Right renal pelvis (tissue), 4 donors: Measurements from ENCODE around the gene TRIM7. TPM values are rescaled to one million over a fixed set of nuclear protein-coding genes. Genes with fewer than 3 reads are reported as not detected.

Experiments
- DNase-seq, 4 donors: peaks; one replicate each; pipeline ENCODE4 v3.0.0-alpha.2; 2013; ENCODE audit warnings: low read depth in 4 of 4, low spot score in 3 of 4, missing footprints in 1 of 4
- polyA plus RNA-seq, 4 donors: library from polyadenylated mRNA; unstranded; fragments of 120-200 nt; gene quantifications; one replicate each; pipeline ENCODE4 v1.2.1, GENCODE V29; 2013; ENCODE audit not compliant: insufficient read length in 4 of 4

Gene TRIM7
- polyA plus RNA-seq, 4 donors = 0.09 to 0.29 (median 0.18) TPM; not detected in 1

DNA sequence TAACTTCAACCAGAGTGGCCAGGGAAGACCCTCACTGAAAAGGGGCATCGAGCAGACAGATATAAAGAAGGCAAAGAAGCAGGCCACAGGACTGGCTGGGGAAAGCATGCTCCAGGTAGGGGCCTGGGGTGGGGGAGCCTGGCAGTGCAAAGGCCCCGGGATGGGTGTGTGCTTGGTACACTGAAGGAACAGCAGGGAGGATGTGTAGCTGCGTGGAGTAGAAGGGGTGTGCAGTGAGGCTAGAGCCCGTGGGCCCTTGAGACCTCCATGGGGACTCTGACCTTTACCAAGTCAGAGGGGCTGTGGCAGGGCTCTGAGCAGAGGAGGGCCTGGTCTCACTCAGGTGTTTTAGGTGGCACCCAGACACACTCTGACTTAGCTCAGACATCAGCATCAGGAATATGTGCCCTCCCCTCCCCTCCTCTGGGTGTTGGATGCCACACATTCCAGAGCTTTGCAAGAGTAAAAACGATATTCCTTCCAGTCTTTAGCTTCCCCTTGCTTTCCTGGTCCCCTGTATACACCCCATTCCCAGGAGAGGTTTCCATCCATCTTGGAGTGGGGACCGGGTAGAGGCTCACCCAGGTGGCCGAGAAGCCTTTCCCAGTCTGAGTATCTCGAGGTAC is 7.6 kb downstream of the TRIM7 start:
- DNase-seq = no peak

DNA sequence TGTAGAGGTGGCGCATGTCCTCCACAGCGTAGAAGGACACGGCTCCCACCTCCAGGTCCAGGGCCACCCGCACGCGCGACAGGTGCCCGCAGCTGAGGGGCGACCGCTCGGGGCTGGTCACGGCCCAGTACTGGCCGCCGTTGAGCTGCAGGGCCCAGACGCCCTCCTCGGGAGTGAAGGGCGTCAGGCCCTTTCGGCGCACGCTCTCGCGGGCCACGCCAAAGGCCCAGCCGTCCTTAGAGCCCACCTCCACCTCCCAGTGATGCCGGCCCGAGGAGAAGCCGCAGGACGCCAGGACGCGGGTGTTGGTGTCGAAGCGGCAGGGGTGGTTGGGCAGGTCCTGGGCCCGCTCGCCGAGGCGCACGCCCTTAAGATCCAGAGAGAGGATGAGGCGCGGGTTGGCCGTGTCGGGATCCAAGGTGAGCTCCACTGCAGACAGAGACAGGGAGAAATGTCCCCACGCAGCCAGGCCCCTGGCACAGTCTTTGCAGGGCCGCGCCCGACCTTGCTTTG is 9.7 kb downstream of the TRIM7 start:
- no peak for DNase-seq

DNA sequence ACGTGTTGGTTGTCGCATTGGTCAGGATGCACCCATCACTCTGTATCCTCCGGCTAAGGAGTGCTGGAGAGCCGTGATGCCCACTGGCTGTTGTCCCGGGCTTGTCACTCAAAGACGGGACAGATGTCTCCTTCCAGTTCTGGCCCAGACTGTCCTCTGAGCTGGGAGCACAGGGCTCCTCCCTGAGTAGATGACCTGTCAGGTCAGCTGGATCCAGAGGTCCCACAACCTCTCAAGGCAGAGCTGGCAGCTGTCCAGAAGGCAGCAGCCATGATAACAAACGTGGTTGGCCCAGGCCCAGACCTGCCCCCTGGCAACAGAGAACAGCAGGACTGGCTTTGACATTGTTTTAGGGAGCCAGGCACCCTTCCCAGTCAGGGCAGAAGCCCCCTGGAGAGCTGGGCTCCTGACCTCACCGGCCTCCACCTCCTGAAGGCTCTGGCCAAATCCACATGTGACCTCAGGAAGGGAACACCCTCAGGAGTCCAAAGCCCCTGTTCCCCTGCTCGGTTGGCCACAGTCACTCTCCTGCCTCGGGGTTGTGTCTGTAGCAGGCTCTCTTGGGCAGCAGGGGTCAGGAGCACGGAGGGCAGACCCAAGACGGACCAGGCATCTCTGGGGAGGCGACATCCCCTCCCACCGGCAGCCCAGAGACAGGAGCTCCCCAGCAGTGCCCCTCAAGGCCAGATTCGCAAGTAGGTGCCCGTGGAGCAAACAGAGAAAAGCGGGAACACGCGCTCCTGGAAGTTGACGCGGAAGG is 10.3 kb downstream of the TRIM7 start:
- DNase-seq = no peak

DNA sequence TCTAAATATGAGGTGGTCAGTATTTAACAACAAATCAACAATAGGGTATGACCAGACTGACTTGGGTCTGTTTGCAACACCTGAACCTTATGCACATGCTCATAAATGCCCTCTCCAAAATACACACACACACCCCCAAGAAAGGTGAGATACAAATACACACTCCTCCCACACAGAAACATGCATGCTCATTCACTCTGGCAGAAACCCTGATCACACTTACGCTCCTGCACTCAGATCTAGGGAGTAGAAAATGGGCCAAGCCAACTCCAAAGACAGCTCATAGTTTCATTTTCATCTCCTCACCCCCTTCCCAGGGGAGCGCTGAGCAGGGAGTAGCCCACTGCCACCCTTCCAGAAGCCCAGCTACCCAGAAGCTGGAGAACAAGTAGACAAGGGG is 11.3 kb downstream of the TRIM7 start:
- no peak for DNase-seq

DNA sequence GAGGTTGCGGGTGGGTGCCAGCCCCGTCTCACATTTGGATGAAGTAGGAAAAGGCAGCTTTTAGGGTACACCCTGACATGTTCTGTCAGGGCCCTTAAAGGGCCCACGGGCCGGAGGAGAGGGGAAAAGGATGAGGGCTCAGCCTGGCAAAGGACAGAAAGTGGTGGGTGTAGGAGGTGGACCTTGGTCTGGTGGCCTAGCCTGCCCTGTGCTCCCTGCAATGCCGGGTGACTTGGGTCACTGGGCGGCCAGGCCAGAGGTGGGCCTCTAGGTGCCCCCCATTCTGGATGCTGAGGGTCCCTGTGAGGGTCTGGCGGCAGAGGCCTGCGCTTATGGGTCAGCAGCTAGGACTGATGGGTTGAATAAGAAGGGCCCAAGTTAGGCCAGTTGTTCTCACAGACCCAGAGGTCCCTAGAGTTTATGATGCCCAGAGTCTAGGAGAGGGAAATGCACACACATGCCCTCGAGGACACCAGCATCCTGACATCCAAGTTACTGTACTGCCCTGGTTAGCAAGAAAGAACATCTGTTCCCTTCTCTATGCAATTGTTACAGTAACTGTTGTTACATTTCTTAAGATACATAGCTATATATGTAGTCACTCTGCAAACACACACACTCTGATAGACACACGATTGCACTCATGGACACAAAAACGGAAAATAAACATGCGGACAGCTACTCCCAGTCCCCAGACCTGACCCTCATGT is 12.5 kb downstream of the TRIM7 start:
- DNase-seq = no peak

DNA sequence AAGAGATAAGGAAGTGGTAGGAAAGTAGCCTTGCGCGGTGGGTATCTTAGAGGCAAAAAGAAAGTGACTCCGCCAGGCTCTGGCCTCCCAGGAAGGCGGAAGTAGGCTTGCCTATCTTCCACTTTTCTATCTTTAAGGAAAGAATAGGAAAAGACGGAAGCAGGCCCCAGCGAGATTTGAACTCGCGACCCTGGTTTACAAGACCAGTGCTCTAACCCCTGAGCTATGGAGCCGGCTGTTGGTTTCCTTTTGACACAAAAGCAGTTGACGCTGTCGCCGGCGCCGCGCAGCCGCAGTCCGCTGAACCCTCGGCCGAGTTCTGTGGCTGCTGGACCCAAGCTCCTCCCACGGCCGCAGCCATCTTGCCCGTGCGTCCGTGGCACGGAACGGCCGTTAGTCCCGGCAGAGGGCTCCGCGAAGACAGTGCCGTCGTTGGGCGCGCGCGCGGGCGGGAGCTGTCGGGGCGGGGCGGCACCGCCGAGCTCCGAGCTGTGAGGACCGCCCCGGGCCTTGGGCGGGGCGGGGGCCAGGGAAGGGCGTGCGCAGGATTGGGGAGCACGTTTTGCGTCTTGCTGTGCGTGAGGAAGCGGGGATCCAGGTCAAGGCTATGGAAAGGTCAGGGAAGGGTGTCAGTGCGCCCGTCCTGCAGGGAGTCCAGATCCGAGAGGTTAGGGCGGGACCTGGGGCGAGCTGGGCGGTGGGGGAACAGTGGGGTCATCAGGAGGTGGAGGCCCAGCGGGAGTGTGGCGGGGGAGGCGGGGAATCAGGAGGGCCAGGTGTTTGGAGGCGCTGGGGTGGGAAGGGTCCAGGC is 13.3 kb downstream of the TRIM7 start:
- DNase-seq = peak; percentile 88 to 92 (median 90)

DNA sequence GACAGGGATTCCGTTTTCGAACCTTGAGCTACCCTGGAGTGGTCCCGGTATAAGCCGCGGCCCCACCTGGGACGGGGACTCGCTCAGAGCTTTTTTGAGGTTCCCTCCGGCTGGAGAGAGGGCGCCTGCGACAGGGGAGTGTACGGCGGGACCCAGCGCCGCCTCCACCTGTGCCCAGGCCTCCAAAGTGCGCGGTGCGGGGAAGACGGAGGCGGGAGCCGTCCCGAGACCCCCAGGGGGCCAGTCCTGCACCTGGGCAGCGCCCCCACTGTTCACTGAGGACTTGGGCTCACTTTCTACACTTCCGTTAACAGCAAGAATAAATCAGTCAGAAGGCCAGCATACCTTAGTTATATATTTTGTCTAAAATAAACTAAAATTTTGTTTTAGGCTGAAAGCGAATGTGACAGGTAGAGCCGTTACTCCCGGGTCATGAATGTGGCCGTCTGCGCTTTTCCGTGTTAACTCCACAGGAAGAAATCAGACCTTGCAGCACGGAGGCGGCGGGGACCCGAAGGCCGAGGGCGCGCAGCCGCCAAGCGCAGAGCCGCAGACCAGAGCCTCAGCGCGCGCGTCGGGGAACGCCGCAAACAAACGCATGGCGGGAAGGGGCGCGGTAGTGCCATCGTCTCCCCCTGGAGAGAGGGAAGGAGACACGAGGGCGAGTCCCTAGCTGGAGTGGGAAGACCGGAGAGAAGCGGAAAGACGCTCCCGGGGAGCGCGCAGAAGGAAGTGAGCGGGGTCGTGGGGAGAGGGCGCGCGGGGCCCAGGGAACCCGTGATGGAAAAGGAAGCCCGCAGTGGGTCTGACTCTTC is 14.1 kb downstream of the TRIM7 start:
- no peak for DNase-seq

DNA sequence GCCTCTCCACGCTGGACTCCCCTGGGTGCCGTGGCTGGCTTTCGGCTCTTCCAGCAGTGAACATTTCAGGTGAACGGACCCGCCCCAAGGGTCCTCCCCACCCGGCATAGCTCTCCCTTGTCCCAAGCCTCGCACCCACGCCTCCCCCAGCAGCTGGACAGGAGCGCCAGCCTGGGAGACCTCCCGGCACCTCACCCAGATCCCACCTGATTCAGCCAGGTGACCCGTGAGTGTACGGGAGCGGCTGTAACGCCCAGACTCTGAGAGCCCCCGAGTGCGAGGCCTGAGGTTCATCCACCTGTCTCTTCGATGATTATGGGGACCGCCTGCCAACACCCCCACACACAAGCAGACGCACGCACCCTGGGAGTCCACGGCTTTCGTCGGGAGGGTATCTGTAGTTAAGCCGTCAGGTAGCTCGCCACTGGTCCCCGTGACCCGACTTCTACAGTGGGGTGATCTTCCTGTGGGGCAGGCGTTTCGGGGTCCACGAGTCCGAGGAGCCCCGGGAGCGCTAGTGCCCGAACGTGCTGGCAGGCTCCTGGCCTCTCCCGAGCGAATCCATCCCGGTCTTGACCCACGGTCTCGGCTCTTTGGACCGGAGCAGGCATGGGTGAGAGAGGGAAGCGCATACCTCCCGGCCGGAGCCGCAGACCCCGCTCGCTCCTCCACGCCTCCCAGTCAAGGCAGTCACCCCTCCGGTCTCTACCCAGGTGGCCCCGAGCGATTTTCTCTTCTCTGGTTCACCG is 14.9 kb downstream of the TRIM7 start:
- DNase-seq = no peak

DNA sequence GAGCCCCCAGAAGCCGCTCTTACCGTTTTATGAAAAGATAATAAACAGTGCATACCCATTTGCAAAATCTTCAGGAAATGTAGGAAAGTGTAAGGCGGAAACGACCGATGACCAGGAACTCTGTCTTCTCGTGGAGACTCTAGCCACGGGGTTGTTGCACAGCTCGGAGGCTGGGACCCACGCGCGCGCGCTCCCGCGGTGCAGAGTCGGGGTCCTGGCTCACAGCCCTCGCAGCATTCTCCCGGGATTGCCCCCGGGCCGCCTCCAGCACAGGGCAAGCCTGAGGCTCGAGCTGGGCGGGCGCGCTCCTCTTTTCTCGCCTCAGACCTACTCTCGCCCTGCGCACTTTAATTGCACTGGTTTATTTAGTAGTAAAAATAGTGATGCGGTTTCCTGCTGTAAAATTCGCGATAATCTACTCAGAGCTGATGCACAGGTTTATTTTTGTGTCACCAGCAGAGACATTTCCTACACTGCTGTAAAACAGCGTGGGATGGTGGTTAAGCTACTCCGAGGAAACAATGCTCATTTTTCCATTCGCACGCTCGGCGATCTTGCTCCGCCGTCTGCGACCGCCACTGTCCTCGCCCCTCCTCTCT is 15.5 kb downstream of the TRIM7 start:
- no peak for DNase-seq

DNA sequence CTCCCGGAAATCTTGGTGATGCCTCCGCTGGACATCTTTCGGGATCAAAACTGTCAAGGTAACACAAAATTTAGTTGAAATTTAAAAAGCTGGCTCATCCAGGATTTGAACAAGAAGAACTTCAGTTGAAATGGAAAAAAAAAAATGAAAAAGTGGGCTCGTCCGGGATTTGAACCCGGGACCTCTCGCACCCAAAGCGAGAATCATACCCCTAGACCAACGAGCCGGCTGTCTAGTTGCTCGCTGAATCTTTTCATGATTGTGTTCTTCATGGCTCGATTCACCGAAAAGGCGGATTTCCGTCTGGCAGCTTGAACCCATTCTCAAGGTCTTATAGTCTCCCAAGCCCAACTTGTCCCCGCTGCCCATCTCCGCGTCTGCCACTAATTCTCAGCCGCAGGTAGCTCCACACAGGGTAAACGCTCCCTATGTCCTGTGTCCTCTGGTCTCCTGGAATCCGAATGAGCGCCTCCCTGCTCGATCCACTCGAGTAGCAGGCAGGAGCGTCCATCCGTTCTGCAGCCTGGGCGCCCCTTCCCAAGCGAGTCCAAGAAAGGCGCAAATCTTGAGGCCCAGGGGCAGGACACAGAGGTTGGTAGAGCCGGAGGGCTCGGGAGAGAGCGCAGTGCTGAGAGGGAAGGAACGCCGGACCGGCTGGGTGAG is 16.2 kb downstream of the TRIM7 start:
- DNase-seq = no peak

DNA sequence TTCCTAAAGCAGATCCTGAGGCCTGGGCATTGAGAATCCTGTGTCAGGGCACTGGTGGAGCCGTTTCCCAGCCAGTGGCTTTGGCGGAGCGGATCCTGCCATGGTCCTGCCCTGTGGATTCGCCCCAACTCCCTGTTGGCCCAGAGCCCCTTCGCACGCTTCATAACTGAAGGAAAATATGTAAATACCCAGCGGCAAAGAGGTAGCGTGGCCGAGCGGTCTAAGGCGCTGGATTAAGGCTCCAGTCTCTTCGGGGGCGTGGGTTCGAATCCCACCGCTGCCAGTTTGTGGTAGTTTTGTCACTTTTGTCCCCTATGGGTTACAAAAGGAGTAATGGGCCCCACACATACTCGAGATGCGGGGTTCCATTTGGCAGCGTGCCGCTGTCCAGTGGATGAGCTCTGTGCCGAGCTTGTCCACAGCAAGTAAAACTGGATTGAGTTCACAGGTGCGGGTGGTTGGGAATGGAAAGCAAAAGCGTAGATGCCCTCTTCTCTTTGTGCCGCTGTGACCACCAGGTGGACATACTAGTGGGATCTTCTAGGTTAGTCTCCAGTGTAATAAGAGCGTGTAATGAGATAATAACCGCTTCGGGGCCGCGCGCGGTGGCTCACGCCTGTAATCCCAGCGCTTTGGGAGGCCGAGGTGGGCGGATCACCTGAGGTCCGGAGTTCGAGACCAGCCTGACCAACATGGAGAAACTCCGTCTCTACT is 17.3 kb downstream of the TRIM7 start:
- no peak for DNase-seq

DNA sequence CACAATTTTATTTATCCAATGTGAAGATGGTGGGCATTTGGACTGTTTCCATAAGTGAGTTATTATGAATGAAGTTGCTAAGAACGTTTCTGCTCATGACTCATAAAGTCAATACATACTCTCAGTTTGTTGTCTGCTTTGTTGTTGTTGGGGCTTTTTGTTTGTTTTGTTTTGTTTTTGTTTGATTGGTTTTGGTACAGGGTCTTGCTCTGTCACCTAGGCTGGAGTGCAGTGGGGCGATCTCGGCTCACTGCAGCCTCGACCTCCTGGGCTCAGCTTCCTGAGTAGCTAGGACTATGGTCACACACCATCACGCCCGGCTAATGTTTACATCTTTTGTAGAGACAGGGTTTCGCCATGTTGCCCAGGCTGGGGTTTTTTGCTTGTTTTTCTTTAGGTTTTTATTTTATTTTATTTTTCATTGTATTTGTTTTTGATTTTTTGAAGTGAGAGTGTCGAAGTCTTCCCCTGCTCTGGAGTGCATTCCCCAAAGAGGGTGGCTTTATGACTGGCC is 18.0 kb downstream of the TRIM7 start:
- no peak for DNase-seq

DNA sequence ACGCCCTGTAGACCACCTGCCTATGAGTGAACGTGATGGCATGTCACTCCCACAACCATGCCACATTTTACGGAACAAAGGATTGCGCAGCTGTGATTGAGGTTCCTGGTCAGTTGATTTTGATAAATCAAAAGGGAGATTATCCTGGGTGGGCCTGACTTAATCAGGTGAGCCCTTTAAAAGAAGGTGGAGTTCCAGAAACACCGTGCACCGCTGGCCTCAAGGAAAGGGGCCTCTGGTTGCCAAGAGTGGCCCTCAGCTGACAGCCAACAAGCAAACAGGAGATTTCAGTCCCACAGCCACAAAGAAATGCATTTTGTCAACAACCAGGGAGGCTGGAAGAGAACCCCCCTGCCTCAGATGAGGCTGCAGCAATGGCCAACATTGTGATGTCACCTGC is 19.0 kb downstream of the TRIM7 start:
- no peak for DNase-seq

DNA sequence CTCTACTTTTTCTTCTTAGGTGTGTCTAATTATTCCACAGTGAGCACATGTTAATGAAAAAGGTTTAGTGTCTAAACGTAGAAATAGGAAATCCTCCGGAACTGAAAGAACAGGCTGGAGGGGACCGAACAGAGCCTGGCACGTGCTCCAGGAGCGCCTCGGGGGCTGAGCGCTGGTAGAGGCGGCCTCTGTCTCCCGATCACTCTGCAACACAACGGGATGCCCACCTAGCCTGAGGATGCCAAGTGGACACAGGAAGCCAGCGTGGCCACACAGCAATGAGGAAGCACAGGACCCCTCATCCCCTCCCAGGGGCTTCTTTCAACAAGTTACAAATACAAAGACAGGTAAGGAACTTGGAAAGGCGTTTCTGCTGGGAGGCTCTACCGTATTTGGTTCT is 19.4 kb downstream of the TRIM7 start:
- DNase-seq = no peak

DNA sequence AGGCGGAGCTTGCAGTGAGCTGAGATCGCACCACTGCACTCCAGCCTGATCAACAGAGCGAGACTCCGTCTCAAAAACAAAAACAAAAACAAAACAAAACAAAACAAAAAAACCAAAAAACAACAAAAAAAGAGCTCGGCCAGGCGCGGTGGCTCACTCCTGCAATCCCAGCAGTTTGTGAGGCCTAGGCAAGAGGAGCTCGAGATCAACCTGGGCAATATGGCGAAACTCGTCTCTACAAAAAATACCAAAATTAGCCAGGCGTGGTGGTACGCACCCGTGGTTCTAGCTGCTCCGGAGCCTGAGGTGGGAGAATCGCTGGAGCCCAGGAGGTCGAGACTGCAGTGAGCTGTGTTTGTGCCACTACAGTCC is 20.2 kb downstream of the TRIM7 start:
- DNase-seq = no peak

DNA sequence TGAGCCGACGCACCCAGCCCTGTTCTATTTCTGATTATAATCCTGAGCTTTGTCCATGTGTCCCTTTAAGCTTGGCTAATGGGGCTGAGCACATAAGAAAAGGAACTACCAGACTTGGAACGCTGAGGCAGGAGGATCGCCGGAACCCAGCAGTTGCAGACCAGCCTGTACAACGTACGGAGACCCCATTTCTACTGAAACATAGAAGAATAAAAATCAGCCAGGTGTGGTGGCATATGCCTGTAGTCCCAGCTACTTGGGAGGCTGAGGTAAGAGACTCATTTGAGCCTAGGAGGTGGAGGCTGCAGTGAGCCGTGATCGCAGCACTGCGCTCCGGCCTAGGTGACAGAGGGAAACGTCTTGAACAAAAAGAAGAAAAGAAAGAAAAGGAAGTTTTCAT is 22.3 kb downstream of the TRIM7 start:
- DNase-seq = no peak
